Hepatic stellate cell (primary cell): ENCODE data around the gene LRRC4B.

Experiments used
- DNase-seq: peaks from one replicate; pipeline ENCODE4 v3.0.0; 2011; ENCODE audit warnings: low spot score

Gene LRRC4B

GRCh38 chr19:50573741-50574461 lies 5.7 kb upstream of the LRRC4B start:
- no peak for DNase-seq

DNA sequence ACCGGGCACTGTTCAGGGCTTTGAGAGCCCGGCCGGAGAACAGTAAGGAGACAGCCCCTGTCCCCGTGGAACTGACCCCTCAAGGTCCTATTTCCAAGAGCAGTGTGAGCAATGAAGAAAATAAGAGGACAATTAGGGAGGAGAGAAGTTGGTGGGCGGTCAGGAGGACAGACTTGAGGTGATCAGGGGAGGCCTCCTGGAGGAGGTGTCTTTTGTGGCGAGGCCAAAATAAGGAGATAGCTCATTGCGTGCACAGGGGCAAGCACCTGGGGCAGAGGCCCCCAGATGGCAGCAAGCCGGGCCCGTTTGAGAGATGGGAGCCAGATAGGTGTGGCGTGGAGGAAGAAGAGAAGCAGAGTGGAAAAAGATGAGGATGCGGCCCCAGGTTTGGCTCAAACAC lies 2.8 kb upstream of the LRRC4B start:
- no peak for DNase-seq

- DNase-seq = no peak
Measured at GRCh38 chr19:50569938-50570540, 1.8 kb upstream of the LRRC4B start.

- no peak for DNase-seq
Measured at GRCh38 chr19:50568728-50569698, 778 bp upstream of the LRRC4B start.

- no peak for DNase-seq
Measured at GRCh38 chr19:50567052-50567841, 988 bp downstream of the LRRC4B start.

DNA sequence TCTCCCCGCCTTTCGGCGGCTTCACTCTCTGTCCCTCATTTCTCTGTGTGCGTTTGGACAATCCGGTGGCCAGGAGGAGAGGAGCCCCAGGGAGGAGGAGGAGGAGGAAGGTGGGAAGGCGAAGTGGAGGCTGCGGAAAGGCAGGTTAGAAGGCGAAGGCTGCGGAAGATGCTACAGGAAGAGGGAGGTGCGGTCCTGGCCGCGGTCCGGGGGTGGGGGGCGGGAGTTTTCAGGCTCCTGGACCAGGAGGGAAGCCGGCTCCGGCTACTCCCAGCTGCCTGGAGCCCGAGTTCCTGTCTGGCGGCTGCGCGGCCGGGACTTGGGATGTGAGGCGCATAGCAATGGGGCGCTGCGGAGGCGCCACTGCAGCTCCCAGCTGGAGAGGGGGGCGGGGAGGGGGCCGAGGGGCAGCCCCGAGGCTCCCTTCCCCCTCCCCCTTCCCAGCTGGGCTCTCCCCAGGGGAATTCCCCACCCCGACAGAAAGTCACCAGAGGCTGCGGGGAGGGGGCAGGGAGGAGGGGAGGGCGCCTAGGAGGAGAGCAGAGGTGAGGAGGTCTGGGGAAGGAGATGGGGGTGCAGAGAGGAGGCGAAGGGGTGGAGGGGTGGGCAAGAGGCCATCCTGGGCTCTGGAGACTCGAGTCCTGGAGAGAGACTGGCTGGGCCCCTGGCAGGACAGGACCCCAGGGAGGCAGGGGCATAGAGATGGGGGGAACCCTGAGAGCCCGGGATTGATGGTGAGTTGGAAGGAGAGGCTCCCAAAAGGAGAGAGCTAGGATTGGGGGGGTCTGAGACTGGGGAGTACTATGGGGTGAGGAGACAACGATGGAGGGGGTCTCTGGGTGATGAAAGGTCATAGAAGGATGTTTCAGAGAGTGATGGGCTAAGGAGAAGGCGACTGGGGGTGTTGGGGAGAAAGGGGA lies 2.0 kb downstream of the LRRC4B start:
- DNase-seq = no peak

DNA sequence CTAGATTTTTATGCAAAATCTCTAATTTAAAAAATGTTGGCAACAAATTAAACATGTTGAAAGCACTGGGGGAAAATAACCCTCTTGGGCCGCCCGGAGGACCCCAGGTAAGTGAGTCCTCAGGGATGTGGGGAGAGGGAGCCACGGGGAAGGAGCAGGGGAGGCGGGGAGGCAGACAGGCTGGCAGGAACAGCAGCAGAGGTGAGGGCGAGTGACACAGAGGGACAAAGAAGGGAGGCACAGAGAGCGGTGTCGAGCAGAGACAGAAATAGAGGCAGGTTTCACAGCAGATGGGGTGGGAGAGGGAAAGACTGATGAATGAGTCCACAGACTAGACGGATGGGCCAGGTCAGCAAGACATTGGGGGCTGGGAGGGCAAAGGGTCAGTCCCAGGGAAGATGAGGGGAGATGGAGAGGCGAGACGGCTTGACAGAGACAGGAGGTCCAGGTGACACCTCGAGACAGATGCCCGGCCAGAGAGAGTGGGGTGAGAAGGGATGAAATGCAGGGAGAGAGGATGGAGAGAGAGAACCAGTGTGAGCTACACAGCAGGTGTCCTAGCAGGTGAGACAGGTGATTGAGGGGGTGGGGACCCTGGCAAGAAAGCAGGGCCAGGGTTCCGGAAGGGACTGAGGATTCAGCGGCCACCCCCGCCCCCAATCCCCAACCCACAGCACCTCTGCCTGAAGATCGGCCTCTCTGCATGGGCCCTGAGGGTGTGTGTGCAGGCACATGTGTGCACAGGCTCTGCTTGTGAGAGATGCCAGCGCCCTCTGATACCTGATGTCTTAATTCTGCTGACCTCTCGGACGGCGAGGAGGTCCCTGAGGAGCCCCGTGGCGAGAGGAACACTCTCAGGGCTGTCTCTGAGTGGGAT lies 3.8 kb downstream of the LRRC4B start:
- no peak for DNase-seq

GRCh38 chr19:50563597-50563996 lies 4.6 kb downstream of the LRRC4B start:
- DNase-seq = no peak

- DNase-seq = no peak
Measured at GRCh38 chr19:50562996-50563395, 5.2 kb downstream of the LRRC4B start.

- no peak for DNase-seq
Measured at GRCh38 chr19:50562329-50562728, 5.9 kb downstream of the LRRC4B start.

DNA sequence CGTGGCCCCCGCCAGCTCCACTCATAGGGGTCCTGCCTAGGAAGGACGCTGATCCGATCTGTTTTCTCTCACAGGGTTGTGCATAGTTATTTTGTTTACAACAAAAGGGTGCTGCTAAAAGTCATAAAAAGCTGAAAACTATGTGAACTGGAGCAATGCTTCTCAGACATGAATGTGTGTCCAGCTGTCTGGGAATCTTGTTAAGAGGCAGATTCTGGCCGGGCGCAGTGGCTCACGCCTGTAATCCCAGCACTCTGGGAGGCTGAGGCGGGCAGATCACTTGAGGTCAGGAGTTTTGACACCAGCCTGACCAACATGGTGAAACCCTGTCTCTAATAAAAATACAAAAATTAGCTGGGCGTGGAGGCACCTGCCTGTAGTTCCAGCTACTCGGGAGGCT lies 8.6 kb downstream of the LRRC4B start:
- DNase-seq = no peak

DNA sequence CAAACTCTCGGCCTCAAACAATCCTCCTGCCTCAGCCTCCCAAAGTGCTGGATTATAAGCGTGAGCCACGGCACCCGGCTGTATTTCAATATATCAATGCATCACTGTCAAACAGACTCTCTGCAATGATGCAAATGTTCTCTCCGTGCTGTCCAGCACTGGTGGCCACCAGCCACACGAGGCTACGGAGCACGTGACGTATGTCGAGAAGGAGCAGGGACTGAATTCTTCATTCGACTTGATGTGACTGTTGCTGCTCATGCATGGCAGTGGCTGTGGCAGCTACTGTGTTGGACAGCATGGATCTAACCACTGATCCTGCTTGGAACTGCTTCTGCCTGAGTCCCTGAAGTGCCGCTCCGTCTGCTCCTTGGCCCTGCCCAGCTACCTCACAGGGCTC lies 9.8 kb downstream of the LRRC4B start:
- no peak for DNase-seq

DNA sequence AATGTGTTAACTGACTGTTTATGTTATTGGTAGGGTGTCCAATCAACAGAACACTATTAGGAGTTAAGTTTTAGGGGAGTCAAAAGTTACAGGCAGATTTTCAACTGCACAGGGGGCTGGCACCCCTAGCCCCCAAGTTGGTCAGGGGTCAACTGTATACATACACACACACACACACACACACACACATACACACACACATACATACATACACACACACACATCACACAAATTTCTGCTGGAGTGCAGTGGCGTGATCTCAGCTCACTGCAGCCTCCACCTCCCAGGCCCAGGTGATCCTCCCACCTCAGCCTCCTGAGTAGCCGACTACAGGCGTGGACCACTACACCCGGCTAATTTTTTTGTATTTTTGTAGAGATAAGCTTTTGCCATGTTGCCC lies 10.2 kb downstream of the LRRC4B start:
- no peak for DNase-seq

- no peak for DNase-seq
Measured at GRCh38 chr19:50557009-50557613, 11.1 kb downstream of the LRRC4B start.

GRCh38 chr19:50556282-50557008 lies 11.8 kb downstream of the LRRC4B start:
- peak; percentile 87 for DNase-seq

- no peak for DNase-seq
Measured at GRCh38 chr19:50555450-50556281, 12.6 kb downstream of the LRRC4B start.

GRCh38 chr19:50555033-50555432 lies 13.2 kb downstream of the LRRC4B start:
- no peak for DNase-seq

DNA sequence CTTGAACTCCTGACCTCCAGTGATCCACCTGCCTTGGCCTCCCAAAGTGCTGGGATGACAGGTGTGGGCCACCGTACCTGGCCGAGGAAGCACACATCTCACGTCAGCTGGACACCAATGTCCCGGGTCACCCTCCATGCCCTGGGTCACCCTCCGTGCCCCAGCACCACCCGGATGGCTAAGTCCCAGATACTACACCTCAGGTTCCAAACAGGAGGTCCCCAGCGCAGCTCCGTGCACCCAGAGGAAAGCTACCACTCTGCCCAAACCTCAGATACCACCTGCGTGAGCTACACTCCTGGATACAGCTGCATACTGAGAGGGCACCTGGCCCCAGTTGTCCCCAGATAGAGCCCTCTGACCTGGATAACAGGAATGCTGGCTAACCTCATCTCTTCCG lies 14.0 kb downstream of the LRRC4B start:
- no peak for DNase-seq
